K562 (cell line): Measurements from ENCODE around the gene PXN. TPM values are rescaled to one million over a fixed set of nuclear protein-coding genes. Genes with fewer than 3 reads are reported as not detected.
A peak's percentile ranks its signal among the peaks of the same experiment; 100 is the strongest.

Experiments
- CBX3 ChIP-seq, 2 experiments: IDR thresholded peaks; 1 replicate in 1 of 2; 2 replicates in 1 of 2; pipeline ENCODE4 v1.6.1; 2012; ENCODE audit warnings: inconsistent platforms in 2 of 2, low read length in 2 of 2, borderline replicate concordance in 1 of 2, control low read depth in 1 of 2
- HDAC8 ChIP-seq: fragments of 450-650 bp; IDR thresholded peaks from 2 replicates; pipeline ENCODE4 v1.6.1; 2016; ENCODE audit warnings: mild to moderate bottlenecking, missing genetic modification characterization, moderate library complexity, missing compliant biosample characterization
- HINFP ChIP-seq: fragments of 450-650 bp; conservative IDR thresholded peaks from 2 replicates; pipeline ENCODE4 v1.6.1; 2016; ENCODE audit warnings: missing genetic modification characterization, low read depth, mild to moderate bottlenecking, control low read depth, missing compliant biosample characterization
- MECOM ChIP-seq: fragments of 250-450 bp; sonication (Bioruptor Pico); IDR thresholded peaks from 2 replicates; pipeline ENCODE4 v1.8.0; 2022; ENCODE audit warnings: inconsistent platforms
- RHOXF2B ChIP-seq: fragments of 250-450 bp; sonication (Bioruptor Pico); conservative IDR thresholded peaks from 2 replicates; pipeline ENCODE4 v1.5.1; 2021
- SLC30A9 ChIP-seq: fragments of 250-450 bp; sonication (Bioruptor Pico); IDR thresholded peaks from 2 replicates; pipeline ENCODE4 v1.8.0; 2022; ENCODE audit warnings: mild to moderate bottlenecking, moderate library complexity
- ZBTB1 ChIP-seq: sonication (generic); formaldehyde crosslinking; IDR thresholded peaks from 2 replicates; pipeline ENCODE4 v1.8.1; 2023; ENCODE audit warnings: missing genetic modification reagents, low read depth, mild to moderate bottlenecking, borderline replicate concordance
- ZNF282 ChIP-seq: sonication (generic); formaldehyde crosslinking; IDR thresholded peaks from 2 replicates; pipeline ENCODE4 v1.8.1; 2023; ENCODE audit warnings: missing genetic modification reagents
- ZNF408 ChIP-seq: fragments of 250-450 bp; sonication (Bioruptor Pico); IDR thresholded peaks from 2 replicates; pipeline ENCODE4 v1.4.0; 2020; ENCODE audit warnings: low read depth, mild to moderate bottlenecking, moderate library complexity
- polyA plus RNA-seq, 8 experiments: library from polyadenylated mRNA; depleted of rRNA in 4 of 8; stranded (reverse) in 5 of 8; unstranded in 3 of 8; fragments of >200 nt; fragmentation: Nextera tagmentation in 2 of 8; fragmentation: Illumina TruSeq in 1 of 8; extraction: Ambion mirVana in 2 of 8; extraction: Trizol in 1 of 8; gene quantifications; 2 replicates each; pipeline versions ENCODE4 v1.2.1 to v1.2.3, GENCODE V29; 2011 to 2014; ENCODE audit warnings: inconsistent platforms in 1 of 8, missing spikeins in 1 of 8
- total RNA-seq, 7 experiments: library from RNA; depleted of rRNA in 6 of 7; stranded (reverse); fragments of >200 nt in 6 of 7; fragmentation: Illumina TruSeq in 2 of 7; extraction: Trizol in 2 of 7; gene quantifications; 2 replicates each; pipeline versions ENCODE4 v1.2.1 to v1.2.3, GENCODE V29; 2011 to 2021; ENCODE audit warnings: low replicate concordance in 1 of 7
- TF ChIP-seq, protein P1 (sequence below): fragments of 450-650 bp; IDR thresholded peaks from 2 replicates; pipeline ENCODE4 v1.6.1; 2018; ENCODE audit not compliant: partially characterized antibody
- TF ChIP-seq, protein P2 (sequence below): fragments of 450-650 bp; IDR thresholded peaks from 2 replicates; pipeline ENCODE4 v1.6.1; 2016; ENCODE audit warnings: low read depth

The PXN gene
- total and polyA plus RNA-seq, 9 of the 15 experiments (the other 6 are each of a cell fraction or from before 2014, with no cell fraction given), result 4.0 to 74.1 (median 18.6) TPM

DNA sequence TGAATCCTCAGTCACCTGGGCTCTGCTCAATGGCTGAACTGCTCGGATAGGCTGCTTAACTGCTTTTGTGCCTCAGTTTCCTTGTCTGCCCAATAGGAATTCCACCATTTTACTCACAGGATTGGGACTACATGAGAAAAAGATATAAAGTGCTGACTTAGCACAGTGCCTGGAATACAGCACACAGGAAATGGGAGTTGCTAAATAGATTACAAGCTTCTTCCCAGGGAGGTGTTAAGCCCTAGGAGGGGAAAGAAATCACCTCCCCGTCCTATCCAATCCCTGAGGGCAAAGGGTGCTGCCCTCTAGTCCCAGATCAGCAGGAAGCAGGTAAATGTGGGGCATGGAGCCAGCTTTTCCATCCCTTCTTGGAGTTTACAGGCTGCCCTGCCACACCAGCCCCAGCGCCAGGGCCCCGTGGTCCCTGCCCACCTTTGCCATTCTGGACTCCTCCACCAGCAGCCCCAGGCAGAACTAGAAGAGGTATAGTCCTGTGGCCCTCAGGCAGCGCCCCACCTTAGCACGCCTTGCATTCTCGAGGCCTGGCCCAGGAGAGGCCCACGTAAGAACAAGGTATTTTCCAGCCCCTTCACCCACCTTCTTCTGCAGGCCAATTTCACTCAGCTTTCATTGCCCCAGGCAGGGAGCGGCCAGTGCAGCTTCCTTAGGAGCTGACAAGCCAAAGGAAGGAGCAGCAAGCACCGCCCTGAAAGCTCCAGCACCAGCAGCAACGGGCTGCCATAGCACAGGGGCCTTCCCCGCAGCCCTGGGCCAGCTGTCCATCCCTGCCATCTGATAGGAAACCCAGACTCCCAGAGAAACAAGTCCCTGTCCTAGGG, 35.8 kb downstream of the PXN start (continued):
- TF ChIP-seq HINFP (tag) (no peak), CBX3 (IDR thresholded peaks at IDR 0.05; ENCODE audit: borderline replicate concordance in 1 of 2, low read length in 2 of 2) (0 out of 3 replicates have a peak, but pooled peaks of 1 of the 2 experiments have one; percentile 5), MECOM (CRISPR knock-in tag) (no peak), RHOXF2B (CRISPR knock-in tag) (no peak), ZNF408 (CRISPR knock-in tag) (no peak), ZNF282 (CRISPR knock-in tag) (no peak), SLC30A9 (CRISPR knock-in tag) (no peak), ZBTB1 (no peak), HDAC8 (tag) (no peak)
- TF ChIP-seq, protein P1, sequence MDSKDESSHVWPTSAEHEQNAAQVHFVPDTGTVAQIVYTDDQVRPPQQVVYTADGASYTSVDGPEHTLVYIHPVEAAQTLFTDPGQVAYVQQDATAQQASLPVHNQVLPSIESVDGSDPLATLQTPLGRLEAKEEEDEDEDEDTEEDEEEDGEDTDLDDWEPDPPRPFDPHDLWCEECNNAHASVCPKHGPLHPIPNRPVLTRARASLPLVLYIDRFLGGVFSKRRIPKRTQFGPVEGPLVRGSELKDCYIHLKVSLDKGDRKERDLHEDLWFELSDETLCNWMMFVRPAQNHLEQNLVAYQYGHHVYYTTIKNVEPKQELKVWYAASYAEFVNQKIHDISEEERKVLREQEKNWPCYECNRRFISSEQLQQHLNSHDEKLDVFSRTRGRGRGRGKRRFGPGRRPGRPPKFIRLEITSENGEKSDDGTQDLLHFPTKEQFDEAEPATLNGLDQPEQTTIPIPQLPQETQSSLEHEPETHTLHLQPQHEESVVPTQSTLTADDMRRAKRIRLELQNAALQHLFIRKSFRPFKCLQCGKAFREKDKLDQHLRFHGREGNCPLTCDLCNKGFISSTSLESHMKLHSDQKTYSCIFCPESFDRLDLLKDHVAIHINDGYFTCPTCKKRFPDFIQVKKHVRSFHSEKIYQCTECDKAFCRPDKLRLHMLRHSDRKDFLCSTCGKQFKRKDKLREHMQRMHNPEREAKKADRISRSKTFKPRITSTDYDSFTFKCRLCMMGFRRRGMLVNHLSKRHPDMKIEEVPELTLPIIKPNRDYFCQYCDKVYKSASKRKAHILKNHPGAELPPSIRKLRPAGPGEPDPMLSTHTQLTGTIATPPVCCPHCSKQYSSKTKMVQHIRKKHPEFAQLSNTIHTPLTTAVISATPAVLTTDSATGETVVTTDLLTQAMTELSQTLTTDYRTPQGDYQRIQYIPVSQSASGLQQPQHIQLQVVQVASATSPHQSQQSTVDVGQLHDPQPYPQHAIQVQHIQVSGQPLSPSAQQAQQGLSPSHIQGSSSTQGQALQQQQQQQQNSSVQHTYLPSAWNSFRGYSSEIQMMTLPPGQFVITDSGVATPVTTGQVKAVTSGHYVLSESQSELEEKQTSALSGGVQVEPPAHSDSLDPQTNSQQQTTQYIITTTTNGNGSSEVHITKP, result no peak
- TF ChIP-seq, protein P2, sequence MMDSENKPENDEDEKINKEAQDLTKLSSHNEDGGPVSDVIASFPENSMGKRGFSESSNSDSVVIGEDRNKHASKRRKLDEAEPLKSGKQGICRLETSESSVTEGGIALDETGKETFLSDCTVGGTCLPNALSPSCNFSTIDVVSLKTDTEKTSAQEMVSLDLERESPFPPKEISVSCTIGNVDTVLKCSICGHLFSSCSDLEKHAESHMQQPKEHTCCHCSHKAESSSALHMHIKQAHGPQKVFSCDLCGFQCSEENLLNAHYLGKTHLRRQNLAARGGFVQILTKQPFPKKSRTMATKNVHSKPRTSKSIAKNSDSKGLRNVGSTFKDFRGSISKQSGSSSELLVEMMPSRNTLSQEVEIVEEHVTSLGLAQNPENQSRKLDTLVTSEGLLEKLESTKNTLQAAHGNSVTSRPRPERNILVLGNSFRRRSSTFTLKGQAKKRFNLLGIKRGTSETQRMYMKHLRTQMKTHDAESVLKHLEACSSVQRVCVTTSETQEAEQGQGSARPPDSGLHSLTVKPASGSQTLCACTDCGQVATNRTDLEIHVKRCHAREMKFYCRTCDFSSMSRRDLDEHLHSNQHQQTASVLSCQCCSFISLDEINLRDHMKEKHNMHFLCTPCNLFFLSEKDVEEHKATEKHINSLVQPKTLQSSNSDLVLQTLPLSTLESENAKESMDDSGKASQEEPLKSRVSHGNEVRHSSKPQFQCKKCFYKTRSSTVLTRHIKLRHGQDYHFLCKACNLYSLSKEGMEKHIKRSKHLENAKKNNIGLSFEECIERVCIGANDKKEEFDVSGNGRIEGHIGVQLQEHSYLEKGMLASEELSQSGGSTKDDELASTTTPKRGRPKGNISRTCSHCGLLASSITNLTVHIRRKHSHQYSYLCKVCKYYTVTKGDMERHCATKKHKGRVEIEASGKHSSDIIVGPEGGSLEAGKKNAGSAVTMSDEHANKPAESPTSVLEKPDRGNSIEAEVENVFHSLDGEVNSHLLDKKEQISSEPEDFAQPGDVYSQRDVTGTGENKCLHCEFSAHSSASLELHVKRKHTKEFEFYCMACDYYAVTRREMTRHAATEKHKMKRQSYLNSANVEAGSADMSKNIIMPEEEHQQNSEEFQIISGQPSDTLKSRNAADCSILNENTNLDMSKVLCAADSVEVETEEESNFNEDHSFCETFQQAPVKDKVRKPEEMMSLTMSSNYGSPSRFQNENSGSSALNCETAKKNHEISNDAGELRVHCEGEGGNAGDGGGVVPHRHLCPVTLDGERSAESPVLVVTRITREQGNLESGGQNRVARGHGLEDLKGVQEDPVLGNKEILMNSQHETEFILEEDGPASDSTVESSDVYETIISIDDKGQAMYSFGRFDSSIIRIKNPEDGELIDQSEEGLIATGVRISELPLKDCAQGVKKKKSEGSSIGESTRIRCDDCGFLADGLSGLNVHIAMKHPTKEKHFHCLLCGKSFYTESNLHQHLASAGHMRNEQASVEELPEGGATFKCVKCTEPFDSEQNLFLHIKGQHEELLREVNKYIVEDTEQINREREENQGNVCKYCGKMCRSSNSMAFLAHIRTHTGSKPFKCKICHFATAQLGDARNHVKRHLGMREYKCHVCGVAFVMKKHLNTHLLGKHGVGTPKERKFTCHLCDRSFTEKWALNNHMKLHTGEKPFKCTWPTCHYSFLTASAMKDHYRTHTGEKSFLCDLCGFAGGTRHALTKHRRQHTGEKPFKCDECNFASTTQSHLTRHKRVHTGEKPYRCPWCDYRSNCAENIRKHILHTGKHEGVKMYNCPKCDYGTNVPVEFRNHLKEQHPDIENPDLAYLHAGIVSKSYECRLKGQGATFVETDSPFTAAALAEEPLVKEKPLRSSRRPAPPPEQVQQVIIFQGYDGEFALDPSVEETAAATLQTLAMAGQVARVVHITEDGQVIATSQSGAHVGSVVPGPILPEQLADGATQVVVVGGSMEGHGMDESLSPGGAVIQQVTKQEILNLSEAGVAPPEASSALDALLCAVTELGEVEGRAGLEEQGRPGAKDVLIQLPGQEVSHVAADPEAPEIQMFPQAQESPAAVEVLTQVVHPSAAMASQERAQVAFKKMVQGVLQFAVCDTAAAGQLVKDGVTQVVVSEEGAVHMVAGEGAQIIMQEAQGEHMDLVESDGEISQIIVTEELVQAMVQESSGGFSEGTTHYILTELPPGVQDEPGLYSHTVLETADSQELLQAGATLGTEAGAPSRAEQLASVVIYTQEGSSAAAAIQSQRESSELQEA, result no peak
